GM23338 (cell line): ENCODE results near the gene SRM.
"Not testable (repeated sequence)": the region's sequence is repeated elsewhere in the genome, so short reads cannot be mapped to it uniquely, and the experiment has no call there.

Experiments
- CREB1 ChIP-seq: fragments of 250-450 bp; sonication (Bioruptor Pico); IDR thresholded peaks from 2 replicates; pipeline ENCODE4 v1.5.0; 2020; ENCODE audit warnings: low read depth, mild to moderate bottlenecking, moderate library complexity
- CTCF ChIP-seq, 2 experiments: fragments of 200-600 bp in 1 of 2; sonication (generic) in 1 of 2; conservative IDR thresholded peaks; 2 replicates each; pipeline versions ENCODE4 v1.5.1 to v1.6.1; 2016 to 2017; ENCODE audit warnings: antibody characterized with exemption in 2 of 2, low read depth in 2 of 2, mild to moderate bottlenecking in 2 of 2, moderate library complexity in 1 of 2
- EZH2 ChIP-seq: fragments of 200-600 bp; sonication (generic); IDR thresholded peaks from one replicate; pipeline ENCODE4 v1.8.0; 2017; ENCODE audit warnings: antibody characterized with exemption, mild to moderate bottlenecking, low read depth; ENCODE audit not compliant: unreplicated experiment
- EZH2phosphoT487 ChIP-seq: fragments of 200-600 bp; sonication (generic); IDR thresholded peaks from one replicate; pipeline ENCODE4 v1.8.1; 2018; ENCODE audit warnings: antibody characterized with exemption; ENCODE audit not compliant: unreplicated experiment
- JUNB ChIP-seq: IDR thresholded peaks from one replicate; pipeline ENCODE4 v1.6.1; 2016; ENCODE audit warnings: antibody characterized with exemption; ENCODE audit not compliant: unreplicated experiment
- NANOG ChIP-seq: IDR thresholded peaks from 2 replicates; pipeline ENCODE4 v1.6.1; 2016; ENCODE audit warnings: antibody characterized with exemption, borderline replicate concordance
- POLR2AphosphoS5 ChIP-seq: IDR thresholded peaks from 2 replicates; pipeline ENCODE4 v1.6.1; 2016; ENCODE audit warnings: antibody characterized with exemption, low read depth
- STAT1 ChIP-seq: IDR thresholded peaks from one replicate; pipeline ENCODE4 v1.6.1; 2016; ENCODE audit warnings: antibody characterized with exemption; ENCODE audit not compliant: unreplicated experiment
- ZNF114 ChIP-seq: fragments of 250-450 bp; sonication (Bioruptor Pico); IDR thresholded peaks from 2 replicates; pipeline ENCODE4 v1.5.0; 2020; ENCODE audit warnings: mild to moderate bottlenecking, moderate library complexity
- ZNF331 ChIP-seq: fragments of 250-450 bp; sonication (Bioruptor Pico); IDR thresholded peaks from 2 replicates; pipeline ENCODE4 v1.5.0; 2020; ENCODE audit warnings: low read depth, mild to moderate bottlenecking, moderate library complexity
- TF ChIP-seq, protein P1 (sequence below): IDR thresholded peaks from one replicate; pipeline ENCODE4 v1.6.1; 2018; ENCODE audit warnings: antibody characterized with exemption; ENCODE audit not compliant: unreplicated experiment
- TF ChIP-seq, protein P2 (sequence below): fragments of 250-450 bp; sonication (Bioruptor Pico); IDR thresholded peaks from 2 replicates; pipeline ENCODE4 v1.5.0; 2020; ENCODE audit warnings: mild to moderate bottlenecking, moderate library complexity

DNA sequence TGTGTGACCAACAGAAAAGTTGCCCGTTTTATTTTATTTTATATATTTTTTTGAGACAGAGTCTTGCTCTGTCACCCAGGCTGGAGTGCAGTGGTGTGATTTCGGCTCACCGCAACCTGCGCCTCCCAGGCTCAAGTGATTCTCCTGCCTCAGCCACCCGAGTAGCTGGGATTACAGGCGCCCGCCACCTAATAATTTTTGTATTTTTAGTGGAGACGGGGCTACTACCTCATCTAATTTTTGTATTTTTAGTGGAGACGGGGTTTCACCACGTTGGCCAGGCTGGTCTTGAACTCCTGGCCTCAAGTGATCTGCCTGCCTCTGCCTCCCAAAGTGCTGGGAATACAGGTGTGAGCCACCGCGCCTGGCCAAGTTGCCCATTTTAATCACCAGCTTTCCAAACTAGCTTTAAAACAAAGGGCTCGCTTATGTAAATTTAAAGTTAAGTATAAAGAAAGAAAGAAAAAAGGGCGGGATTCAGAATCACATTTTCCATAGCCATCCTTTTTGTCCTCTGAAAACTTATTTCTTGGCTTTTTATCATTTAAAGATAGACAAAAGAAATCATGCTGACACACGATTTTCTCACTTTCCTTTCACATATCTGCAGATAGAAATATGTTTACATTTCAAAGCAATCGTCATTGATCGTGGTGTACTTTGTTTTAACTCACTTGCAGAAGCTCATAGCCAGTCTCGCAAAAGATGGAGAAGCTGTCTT lies 22.6 kb downstream of the SRM start:
- TF ChIP-seq EZH2; POLR2AphosphoS5; EZH2phosphoT487; CTCF (conservative IDR thresholded peaks at IDR 0.05; ENCODE audit: low read depth in 2 of 2); CREB1 (CRISPR knock-in tag); ZNF331 (CRISPR knock-in tag); JUNB; STAT1; ZNF114 (CRISPR knock-in tag); NANOG: not testable (repeated sequence)
- TF ChIP-seq, protein P1, sequence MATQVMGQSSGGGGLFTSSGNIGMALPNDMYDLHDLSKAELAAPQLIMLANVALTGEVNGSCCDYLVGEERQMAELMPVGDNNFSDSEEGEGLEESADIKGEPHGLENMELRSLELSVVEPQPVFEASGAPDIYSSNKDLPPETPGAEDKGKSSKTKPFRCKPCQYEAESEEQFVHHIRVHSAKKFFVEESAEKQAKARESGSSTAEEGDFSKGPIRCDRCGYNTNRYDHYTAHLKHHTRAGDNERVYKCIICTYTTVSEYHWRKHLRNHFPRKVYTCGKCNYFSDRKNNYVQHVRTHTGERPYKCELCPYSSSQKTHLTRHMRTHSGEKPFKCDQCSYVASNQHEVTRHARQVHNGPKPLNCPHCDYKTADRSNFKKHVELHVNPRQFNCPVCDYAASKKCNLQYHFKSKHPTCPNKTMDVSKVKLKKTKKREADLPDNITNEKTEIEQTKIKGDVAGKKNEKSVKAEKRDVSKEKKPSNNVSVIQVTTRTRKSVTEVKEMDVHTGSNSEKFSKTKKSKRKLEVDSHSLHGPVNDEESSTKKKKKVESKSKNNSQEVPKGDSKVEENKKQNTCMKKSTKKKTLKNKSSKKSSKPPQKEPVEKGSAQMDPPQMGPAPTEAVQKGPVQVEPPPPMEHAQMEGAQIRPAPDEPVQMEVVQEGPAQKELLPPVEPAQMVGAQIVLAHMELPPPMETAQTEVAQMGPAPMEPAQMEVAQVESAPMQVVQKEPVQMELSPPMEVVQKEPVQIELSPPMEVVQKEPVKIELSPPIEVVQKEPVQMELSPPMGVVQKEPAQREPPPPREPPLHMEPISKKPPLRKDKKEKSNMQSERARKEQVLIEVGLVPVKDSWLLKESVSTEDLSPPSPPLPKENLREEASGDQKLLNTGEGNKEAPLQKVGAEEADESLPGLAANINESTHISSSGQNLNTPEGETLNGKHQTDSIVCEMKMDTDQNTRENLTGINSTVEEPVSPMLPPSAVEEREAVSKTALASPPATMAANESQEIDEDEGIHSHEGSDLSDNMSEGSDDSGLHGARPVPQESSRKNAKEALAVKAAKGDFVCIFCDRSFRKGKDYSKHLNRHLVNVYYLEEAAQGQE: not testable (repeated sequence)
- TF ChIP-seq, protein P2, sequence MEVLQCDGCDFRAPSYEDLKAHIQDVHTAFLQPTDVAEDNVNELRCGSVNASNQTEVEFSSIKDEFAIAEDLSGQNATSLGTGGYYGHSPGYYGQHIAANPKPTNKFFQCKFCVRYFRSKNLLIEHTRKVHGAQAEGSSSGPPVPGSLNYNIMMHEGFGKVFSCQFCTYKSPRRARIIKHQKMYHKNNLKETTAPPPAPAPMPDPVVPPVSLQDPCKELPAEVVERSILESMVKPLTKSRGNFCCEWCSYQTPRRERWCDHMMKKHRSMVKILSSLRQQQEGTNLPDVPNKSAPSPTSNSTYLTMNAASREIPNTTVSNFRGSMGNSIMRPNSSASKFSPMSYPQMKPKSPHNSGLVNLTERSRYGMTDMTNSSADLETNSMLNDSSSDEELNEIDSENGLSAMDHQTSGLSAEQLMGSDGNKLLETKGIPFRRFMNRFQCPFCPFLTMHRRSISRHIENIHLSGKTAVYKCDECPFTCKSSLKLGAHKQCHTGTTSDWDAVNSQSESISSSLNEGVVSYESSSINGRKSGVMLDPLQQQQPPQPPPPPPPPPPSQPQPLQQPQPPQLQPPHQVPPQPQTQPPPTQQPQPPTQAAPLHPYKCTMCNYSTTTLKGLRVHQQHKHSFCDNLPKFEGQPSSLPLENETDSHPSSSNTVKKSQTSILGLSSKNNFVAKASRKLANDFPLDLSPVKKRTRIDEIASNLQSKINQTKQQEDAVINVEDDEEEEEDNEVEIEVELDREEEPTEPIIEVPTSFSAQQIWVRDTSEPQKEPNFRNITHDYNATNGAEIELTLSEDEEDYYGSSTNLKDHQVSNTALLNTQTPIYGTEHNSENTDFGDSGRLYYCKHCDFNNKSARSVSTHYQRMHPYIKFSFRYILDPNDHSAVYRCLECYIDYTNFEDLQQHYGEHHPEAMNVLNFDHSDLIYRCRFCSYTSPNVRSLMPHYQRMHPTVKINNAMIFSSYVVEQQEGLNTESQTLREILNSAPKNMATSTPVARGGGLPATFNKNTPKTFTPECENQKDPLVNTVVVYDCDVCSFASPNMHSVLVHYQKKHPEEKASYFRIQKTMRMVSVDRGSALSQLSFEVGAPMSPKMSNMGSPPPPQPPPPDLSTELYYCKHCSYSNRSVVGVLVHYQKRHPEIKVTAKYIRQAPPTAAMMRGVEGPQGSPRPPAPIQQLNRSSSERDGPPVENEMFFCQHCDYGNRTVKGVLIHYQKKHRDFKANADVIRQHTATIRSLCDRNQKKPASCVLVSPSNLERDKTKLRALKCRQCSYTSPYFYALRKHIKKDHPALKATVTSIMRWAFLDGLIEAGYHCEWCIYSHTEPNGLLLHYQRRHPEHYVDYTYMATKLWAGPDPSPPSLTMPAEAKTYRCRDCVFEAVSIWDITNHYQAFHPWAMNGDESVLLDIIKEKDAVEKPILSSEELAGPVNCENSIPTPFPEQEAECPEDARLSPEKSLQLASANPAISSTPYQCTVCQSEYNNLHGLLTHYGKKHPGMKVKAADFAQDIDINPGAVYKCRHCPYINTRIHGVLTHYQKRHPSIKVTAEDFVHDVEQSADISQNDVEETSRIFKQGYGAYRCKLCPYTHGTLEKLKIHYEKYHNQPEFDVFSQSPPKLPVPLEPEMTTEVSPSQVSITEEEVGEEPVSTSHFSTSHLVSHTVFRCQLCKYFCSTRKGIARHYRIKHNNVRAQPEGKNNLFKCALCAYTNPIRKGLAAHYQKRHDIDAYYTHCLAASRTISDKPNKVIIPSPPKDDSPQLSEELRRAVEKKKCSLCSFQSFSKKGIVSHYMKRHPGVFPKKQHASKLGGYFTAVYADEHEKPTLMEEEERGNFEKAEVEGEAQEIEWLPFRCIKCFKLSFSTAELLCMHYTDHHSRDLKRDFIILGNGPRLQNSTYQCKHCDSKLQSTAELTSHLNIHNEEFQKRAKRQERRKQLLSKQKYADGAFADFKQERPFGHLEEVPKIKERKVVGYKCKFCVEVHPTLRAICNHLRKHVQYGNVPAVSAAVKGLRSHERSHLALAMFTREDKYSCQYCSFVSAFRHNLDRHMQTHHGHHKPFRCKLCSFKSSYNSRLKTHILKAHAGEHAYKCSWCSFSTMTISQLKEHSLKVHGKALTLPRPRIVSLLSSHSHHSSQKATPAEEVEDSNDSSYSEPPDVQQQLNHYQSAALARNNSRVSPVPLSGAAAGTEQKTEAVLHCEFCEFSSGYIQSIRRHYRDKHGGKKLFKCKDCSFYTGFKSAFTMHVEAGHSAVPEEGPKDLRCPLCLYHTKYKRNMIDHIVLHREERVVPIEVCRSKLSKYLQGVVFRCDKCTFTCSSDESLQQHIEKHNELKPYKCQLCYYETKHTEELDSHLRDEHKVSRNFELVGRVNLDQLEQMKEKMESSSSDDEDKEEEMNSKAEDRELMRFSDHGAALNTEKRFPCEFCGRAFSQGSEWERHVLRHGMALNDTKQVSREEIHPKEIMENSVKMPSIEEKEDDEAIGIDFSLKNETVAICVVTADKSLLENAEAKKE (CRISPR knock-in tag): not testable (repeated sequence)
